Parathyroid adenoma (tissue), 2 donors: Measurements from ENCODE around the gene TMEM255B.

Source experiments
- H2AFZ ChIP-seq: fragments of 300-600 bp; sonication (generic); one replicate; pipeline ENCODE4 v1.7.0; 2017; ENCODE audit warnings: antibody characterized with exemption, mild to moderate bottlenecking
- H3K27ac ChIP-seq: fragments of 300-600 bp; sonication (generic); one replicate; pipeline ENCODE4 v1.7.0; 2017
- H3K27me3 ChIP-seq: fragments of 300-600 bp; sonication (generic); one replicate; pipeline ENCODE4 v1.7.0; 2017; ENCODE audit warnings: low read length; ENCODE audit not compliant: control insufficient read depth, insufficient read depth
- H3K36me3 ChIP-seq: fragments of 300-600 bp; sonication (generic); one replicate; pipeline ENCODE4 v1.7.0; 2017; ENCODE audit warnings: low read length; ENCODE audit not compliant: control insufficient read depth, insufficient read depth
- H3K4me1 ChIP-seq: fragments of 300-600 bp; sonication (generic); one replicate; pipeline ENCODE4 v1.7.0; 2017; ENCODE audit warnings: control low read depth
- H3K4me2 ChIP-seq: fragments of 300-600 bp; sonication (generic); one replicate; pipeline ENCODE4 v1.7.0; 2017; ENCODE audit warnings: low read length
- H3K4me3 ChIP-seq: fragments of 300-600 bp; sonication (generic); one replicate; pipeline ENCODE4 v1.7.0; 2017; ENCODE audit warnings: low read depth, low read length
- H3K79me2 ChIP-seq: fragments of 300-600 bp; sonication (generic); one replicate; pipeline ENCODE4 v1.7.0; 2017; ENCODE audit warnings: control low read depth
- H3K9ac ChIP-seq: fragments of 300-600 bp; sonication (generic); one replicate; pipeline ENCODE4 v1.7.0; 2017; ENCODE audit warnings: mild to moderate bottlenecking
- H3K9me3 ChIP-seq: fragments of 300-600 bp; sonication (generic); one replicate; pipeline ENCODE4 v1.7.0; 2017; ENCODE audit warnings: low read length; ENCODE audit not compliant: control insufficient read depth
- TF ChIP-seq, protein P1 (sequence below): fragments of 300-600 bp; sonication (generic); IDR thresholded peaks from one replicate; pipeline ENCODE4 v1.7.0; 2017; ENCODE audit warnings: antibody characterized with exemption, mild to moderate bottlenecking
- donor health status: primary hyperparathyroidism.

Gene TMEM255B

GRCh38 chr13:113768018-113768905 is 9.2 kb downstream of the TMEM255B start:
- no peak overlapping the region for H3K27ac ChIP-seq
- TF ChIP-seq, protein P1, sequence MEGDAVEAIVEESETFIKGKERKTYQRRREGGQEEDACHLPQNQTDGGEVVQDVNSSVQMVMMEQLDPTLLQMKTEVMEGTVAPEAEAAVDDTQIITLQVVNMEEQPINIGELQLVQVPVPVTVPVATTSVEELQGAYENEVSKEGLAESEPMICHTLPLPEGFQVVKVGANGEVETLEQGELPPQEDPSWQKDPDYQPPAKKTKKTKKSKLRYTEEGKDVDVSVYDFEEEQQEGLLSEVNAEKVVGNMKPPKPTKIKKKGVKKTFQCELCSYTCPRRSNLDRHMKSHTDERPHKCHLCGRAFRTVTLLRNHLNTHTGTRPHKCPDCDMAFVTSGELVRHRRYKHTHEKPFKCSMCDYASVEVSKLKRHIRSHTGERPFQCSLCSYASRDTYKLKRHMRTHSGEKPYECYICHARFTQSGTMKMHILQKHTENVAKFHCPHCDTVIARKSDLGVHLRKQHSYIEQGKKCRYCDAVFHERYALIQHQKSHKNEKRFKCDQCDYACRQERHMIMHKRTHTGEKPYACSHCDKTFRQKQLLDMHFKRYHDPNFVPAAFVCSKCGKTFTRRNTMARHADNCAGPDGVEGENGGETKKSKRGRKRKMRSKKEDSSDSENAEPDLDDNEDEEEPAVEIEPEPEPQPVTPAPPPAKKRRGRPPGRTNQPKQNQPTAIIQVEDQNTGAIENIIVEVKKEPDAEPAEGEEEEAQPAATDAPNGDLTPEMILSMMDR, result no peak
- H3K9me3 ChIP-seq, result no peaks in the 10 kb centered on the region
- no peaks in the 10 kb centered on the region for H3K27me3 ChIP-seq
- H3K9ac ChIP-seq, result no peak overlapping the region
- no peak overlapping the region for H3K4me2 ChIP-seq
- H3K79me2 ChIP-seq, result no peaks in the 10 kb centered on the region
- no peaks in the 10 kb centered on the region for H3K36me3 ChIP-seq
- H2AFZ ChIP-seq, result no peak overlapping the region
- no peaks in the 10 kb centered on the region for H3K4me1 ChIP-seq
- H3K4me3 ChIP-seq, result no peak overlapping the region

DNA sequence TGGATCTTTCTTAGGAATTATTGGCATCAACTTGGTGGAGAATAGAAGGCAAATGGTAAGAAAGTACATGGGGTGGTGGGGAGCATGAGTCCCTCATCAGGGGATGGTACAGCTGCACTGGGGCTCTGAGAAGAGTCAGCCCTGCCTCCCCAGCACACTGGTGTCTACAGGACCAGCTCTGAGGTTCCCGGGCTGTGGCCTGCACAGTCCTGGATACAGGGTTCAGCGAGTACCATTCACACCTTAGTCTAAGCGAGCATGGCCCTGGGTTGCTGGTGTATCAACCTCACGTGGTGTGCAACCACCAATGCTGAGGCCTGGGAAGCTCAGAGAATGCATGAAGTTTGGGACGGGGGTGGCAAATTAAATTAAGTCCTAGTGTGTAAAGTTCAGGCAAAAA is 10.1 kb downstream of the TMEM255B start:
- Histone ChIP-seq H3K79me2 (no peaks in the 10 kb centered on the region), H3K9me3 (no peaks in the 10 kb centered on the region), H2AFZ (no peak overlapping the region), H3K9ac (no peak overlapping the region), H3K4me1 (no peaks in the 10 kb centered on the region), H3K27me3 (no peaks in the 10 kb centered on the region), H3K27ac (no peak overlapping the region), H3K36me3 (no peaks in the 10 kb centered on the region), H3K4me3 (no peak overlapping the region), H3K4me2 (no peak overlapping the region)
- TF ChIP-seq, protein P1, result no peak

- no peaks in the 10 kb centered on the region for H3K79me2 ChIP-seq
- H3K9me3 ChIP-seq, result no peaks in the 10 kb centered on the region
- no peak overlapping the region for H3K27ac ChIP-seq
- H3K36me3 ChIP-seq, result no peaks in the 10 kb centered on the region
- H3K9ac ChIP-seq, result no peak overlapping the region
- H3K27me3 ChIP-seq, result no peaks in the 10 kb centered on the region
- H3K4me2 ChIP-seq, result no peak overlapping the region
- no peaks in the 10 kb centered on the region for H3K4me1 ChIP-seq
- TF ChIP-seq, protein P1, result no peak
- no peak overlapping the region for H3K4me3 ChIP-seq
- no peak overlapping the region for H2AFZ ChIP-seq
Observed at GRCh38 chr13:113769881-113770280, 10.9 kb downstream of the TMEM255B start.

DNA sequence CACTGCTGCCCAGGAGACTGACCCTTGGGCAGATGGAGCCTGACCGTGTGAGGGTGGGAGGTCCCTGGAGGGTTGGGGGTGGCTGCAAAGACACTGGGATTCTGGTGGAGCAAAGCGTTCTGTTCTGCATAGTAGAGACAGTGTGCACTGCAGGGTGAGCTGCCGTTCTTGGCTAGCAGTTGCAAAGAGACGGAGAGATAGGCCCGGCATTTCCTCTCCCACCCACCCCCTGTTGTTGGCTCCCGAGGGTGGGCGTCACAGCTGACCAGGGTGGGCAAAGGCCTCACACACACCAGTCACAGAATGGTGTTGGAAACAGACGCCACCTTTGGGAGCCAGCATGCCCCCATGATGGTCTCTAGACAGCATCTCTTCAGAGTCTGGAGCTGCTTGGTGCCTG is 11.4 kb downstream of the TMEM255B start:
- H3K4me1 ChIP-seq, result no peaks in the 10 kb centered on the region
- no peaks in the 10 kb centered on the region for H3K36me3 ChIP-seq
- no peak overlapping the region for H3K4me3 ChIP-seq
- no peak overlapping the region for H2AFZ ChIP-seq
- no peaks in the 10 kb centered on the region for H3K9me3 ChIP-seq
- no peaks in the 10 kb centered on the region for H3K79me2 ChIP-seq
- H3K27ac ChIP-seq, result no peak overlapping the region
- TF ChIP-seq, protein P1, result no peak
- no peak overlapping the region for H3K4me2 ChIP-seq
- H3K27me3 ChIP-seq, result no peaks in the 10 kb centered on the region
- H3K9ac ChIP-seq, result no peak overlapping the region

- no peaks in the 10 kb centered on the region for H3K9me3 ChIP-seq
- H3K4me3 ChIP-seq, result no peak overlapping the region
- no peaks in the 10 kb centered on the region for H3K4me1 ChIP-seq
- H3K4me2 ChIP-seq, result no peak overlapping the region
- H3K27me3 ChIP-seq, result no peaks in the 10 kb centered on the region
- H3K36me3 ChIP-seq, result no peaks in the 10 kb centered on the region
- TF ChIP-seq, protein P1, result no peak
- no peaks in the 10 kb centered on the region for H3K79me2 ChIP-seq
- no peak overlapping the region for H2AFZ ChIP-seq
- no peak overlapping the region for H3K9ac ChIP-seq
- H3K27ac ChIP-seq, result no peak overlapping the region
Observed at GRCh38 chr13:113770937-113771336, 11.9 kb downstream of the TMEM255B start.
